Superior temporal gyrus (tissue), 1 donor: ENCODE results near the gene CPPED1.
"Not testable (repeated sequence)": the region's sequence is repeated elsewhere in the genome, so short reads cannot be mapped to it uniquely, and the experiment has no call there.

Experiments
- DNase-seq: peaks from one replicate; pipeline ENCODE4 v3.0.0-alpha.2; 2016; ENCODE audit errors: extremely low spot score

CPPED1 gene

GRCh38 chr16:12802048-12802447 is 1.6 kb downstream of the CPPED1 start:
- DNase-seq = no peak

- no peak for DNase-seq
Measured at GRCh38 chr16:12801511-12802042, 2.1 kb downstream of the CPPED1 start.

GRCh38 chr16:12800817-12801216 is 2.9 kb downstream of the CPPED1 start:
- DNase-seq = no peak

DNA sequence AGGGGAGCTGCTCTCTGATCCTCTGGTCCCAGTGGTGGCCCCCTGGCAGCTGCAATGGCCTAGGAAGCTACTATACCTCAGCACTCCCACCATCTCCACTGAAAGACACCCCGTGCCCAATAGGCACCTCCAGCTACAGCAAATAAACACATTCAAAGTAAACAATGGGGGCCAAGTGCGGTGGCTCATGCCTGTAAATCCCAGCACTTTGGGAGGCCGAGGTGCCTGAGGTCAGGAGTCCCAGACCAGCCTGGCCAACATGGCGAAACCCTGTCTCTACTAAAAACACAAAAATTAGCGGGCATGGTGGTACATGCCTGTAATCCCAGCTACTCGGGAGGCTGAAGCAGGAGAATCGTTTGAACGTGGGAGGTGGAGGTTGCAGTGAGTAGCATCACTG is 3.7 kb downstream of the CPPED1 start:
- DNase-seq = not testable (repeated sequence)

DNA sequence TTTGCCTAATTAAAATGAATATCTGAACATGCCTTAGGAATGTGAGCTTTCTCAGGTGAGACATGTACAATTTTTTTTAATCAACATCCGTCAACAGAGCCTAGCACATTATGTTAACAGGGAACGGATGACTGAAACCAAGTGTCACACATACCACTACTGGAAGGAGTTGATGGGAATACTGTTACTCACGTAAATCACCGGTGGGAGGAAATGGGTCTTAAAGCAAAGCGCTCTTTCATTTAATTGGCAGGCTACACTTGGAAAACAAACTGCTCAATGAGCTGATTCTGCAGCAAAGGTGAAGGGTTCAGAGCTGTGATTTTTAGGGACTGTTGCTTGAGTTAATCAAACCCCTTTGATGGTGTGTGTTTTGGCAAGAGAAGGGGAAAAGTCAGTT is 4.8 kb downstream of the CPPED1 start:
- no peak for DNase-seq

DNA sequence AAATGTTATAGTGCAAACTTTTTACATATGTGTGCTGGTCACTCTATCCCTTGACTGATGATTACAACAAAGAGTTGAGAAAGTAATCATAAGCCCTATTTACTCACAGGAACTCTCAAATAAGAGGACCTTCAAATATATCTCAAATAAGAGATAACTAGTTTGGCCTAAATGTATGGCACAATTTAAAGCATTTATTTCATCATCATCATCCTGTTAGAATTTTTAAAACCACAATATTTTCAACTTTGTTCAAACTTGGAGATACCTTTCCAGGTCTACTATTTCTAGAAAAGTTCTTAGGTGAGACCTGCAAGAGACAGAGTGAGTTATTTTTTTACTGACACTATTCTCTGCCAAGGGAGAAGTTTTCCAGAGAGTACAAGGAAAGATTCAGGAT is 5.5 kb downstream of the CPPED1 start:
- no peak for DNase-seq

DNA sequence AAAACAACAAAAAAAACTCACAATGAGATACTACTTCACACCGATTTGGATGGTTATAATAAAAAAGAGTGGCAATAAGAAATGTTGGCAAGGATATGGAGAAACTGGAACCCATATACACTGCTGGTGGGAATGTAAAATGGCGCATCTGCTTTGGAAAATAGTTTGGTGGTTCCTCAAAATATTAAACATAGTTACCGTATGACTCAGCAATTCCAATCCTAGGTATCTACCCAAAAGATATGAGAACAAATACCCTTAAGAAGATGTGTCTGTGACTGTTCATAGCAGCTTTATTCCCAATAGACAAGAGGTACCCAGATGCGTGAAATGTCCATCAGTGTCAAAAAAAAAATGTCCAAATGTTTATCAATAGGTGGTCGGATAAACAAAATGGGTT is 7.2 kb downstream of the CPPED1 start:
- no peak for DNase-seq

DNA sequence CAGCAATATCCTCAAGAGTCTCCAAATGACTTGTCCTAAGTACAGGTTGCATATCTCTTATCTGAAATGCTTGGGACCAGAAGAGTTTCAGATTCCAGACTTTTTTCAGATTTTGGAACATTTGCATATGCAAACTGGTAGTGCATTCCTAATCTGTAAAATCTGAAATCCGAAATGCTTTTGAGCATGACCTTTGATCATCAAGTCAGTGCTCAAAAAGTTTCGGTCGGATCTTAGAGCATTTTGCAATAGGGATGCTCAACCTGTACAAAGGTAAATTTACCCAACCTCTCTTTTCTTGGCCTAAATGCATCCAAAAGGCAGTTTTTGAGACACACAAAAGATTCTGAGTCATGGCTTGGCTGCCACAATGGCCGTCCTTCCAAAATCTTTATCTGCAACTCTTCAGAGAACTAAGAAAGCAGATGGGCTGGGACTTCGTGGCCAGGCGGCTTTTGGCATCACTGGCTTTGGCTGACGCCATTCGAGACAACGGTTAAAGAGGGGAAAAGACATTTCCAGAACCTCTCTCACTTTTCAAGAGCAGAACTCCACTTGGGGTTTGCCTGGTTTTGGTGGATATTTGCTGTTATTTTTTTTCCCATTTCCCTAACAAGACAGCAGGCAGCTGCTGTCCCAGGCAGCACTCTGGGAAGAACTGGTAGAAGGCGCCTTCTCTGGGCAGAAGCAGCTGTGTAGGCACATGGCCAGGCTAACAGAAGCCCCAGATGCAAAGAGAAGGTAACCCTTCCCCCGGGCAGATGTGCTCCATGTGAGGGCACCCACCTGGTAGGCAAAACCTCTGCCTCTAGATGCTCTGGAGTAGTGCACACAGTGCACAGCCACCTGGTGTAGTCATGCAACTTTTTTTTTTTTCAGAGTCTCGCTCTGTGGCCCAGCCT is 8.9 kb downstream of the CPPED1 start:
- no peak for DNase-seq

DNA sequence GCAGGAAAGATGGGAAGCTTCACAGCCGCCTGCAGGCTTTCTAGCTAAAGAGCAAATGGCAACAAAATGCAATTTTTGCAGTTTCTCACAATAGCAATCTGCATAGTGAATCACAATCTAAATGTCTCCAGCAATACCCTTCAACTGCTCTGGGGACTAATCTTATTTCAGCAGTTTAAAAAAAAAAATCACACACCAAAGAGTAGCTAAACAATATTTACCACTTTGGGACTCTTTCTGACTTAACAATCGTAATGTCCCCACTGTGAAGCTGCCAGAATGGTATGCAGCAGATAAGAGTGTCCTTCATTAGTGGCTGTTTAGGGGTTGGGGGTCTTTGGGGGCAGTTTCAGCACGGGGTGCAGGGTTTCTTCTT is 9.8 kb downstream of the CPPED1 start:
- no peak for DNase-seq

DNA sequence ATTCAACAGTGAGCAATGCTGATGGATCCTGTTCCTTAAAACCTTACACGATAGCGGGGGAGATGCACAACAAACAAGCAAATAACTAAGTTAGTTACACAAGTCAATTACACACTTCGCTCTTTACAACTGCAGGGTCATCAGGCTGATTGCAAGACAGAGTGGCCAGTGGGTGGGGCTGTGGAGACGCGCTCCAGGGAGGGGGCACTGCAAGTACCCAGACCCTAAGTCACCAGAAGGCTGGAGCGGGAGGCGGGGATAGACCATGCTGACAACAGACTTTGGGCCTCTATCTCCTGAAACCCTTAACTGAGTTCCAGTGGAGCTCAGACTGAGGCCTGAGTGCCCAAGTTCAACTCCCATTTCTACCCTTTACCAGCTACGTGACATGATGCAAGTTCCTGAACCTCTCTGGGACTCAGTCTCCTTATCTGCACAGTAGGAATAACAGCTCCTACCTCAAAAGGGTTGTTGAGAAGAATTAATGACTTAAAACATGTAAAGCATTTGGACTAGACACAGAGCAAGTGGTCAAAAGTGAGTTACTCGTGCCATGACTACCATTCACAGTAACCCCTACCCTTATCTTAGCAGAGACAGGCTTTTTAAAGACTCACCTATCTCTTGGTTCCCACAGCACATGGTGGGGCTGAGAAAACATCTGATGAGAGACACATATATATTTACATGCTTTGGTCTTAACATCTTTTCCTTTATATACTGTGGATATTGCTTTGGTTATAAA is 10.4 kb downstream of the CPPED1 start:
- DNase-seq = no peak

- DNase-seq = not testable (repeated sequence)
Measured at GRCh38 chr16:12792528-12792927, 11.2 kb downstream of the CPPED1 start.

DNA sequence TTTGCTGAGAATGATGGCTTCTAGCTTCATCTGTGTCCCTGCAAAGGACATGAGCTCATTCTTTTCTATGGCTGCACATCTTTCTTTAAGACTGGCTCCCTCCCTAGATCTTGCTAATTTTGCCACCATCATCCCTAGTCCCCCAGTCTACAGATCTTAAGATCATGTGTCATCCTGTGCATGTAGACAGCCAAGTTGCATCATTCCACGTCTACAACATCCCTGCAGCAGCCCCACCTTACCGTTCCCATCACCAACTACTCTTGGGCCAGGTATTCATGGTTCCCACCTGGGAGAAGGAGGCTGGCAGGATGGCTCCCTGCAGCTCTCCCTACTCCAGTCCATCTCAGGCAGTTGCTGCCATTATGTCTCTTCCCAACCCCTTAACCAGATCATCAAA is 12.3 kb downstream of the CPPED1 start:
- DNase-seq = no peak

DNA sequence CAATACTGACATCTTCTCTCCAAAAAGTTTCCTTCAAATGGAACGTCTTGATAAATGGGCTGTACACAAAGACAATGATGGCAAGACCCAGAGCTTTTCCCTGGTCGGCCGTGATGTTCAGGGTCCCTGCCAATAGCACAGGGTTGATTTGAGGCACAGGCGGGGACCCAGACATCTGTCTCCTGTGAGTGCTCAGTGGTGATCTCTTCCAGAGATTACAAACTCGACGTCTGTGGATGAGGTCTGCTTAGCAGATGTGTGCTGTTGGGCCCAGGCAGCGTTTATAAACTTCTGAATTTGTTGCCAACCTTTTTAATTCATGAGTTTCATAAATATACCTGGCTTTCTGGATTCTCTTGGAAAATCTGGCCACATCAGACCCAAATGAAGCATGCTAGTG is 14.9 kb downstream of the CPPED1 start:
- no peak for DNase-seq

DNA sequence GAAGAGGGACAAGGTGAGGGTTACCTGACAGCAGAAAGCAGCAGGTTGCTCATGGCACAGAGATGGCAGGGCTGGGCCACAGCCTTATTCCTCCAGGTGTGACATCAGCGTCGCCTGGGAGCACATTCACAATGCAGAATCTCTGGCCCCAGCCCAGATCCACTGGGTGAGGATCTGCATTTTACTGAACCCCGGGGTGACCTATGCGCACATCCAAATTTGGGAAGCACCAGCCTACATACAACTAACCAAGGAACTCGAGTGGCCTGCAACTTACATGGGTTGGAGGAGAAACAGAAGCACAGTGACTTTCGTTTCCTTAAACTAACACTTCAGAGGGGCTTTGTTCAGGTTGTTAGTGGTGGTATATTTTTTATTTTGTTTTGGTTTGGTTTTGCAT is 17.6 kb downstream of the CPPED1 start:
- no peak for DNase-seq

DNA sequence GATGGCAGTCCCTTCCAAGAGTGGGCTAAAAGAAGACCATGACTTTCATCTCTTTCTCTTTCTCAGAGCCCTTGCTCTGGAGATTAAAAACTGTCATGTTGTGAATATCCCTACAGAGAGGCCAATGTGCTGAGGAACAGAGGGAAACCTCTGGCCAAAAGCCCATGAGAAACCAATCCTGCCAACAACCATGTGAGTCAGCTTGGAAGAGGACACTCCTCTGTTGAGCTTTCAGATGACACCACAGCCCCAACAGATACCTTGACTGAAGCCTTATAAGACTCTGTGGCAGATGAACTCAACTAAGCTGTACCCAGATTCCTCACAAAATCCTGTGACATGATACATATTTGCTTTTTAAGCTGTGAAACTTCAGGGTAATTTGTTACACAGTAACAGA is 19.6 kb downstream of the CPPED1 start:
- no peak for DNase-seq

- DNase-seq = peak; percentile 68
Measured at GRCh38 chr16:12781777-12782176, 21.9 kb downstream of the CPPED1 start.

- no peak for DNase-seq
Measured at GRCh38 chr16:12780467-12780866, 23.2 kb downstream of the CPPED1 start.

GRCh38 chr16:12778726-12779125 is 25.0 kb downstream of the CPPED1 start:
- DNase-seq = no peak

GRCh38 chr16:12775656-12776236 is 27.9 kb downstream of the CPPED1 start:
- no peak for DNase-seq

DNA sequence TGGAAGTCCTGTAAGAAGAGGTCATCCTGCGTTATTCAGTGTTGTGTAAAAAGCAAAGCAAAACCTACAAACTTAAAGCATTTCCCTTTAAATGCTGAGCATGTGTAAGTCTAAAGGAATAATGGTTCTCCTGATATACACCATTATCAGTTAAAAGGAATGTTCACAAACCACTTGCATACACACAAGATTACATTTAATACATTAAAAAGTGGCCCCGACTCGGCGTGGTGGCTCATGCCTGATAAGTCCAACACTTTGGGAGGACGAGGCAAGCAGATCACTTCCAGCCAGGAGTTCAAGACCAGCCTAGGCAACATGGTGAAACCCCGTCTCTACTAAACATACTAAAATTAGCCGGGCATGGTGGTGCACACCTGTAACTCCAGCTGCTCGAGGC is 30.5 kb downstream of the CPPED1 start:
- no peak for DNase-seq

- peak; percentile 87 for DNase-seq
Measured at GRCh38 chr16:12771341-12771798, 32.3 kb downstream of the CPPED1 start.

DNA sequence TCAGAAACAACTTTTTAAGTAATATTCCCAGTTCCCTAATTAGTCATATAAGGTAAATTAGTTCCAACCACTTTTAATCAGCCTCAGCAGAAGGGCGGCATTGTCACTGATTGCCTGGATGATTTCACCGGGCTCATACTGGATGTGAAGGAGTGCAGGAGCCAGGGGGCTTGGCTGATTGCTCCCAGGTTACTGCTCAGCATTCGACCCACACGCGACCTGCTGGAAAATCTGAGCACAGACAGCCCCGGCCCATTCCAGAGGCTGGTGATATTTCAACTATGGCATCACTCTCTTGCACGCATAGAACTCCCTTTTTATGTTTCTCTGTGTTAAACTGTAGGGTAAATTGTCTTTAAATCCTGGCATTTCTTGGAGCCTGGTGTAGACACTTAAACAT is 34.2 kb downstream of the CPPED1 start:
- DNase-seq = no peak
